ENCODE measurements around the gene CKLF. TPM values are rescaled to one million over a fixed set of nuclear protein-coding genes. Genes with fewer than 3 reads are reported as not detected.
A peak's percentile ranks its signal among the peaks of the same experiment; 100 is the strongest.

Gene CKLF
- total RNA-seq, 1 donor from 2014 or later: 17.9 TPM

- H3K27ac Mint-ChIP-seq (ENCODE audit: unreplicated experiment): peak overlapping the region; percentile 90
- TF ChIP-seq, protein P1, sequence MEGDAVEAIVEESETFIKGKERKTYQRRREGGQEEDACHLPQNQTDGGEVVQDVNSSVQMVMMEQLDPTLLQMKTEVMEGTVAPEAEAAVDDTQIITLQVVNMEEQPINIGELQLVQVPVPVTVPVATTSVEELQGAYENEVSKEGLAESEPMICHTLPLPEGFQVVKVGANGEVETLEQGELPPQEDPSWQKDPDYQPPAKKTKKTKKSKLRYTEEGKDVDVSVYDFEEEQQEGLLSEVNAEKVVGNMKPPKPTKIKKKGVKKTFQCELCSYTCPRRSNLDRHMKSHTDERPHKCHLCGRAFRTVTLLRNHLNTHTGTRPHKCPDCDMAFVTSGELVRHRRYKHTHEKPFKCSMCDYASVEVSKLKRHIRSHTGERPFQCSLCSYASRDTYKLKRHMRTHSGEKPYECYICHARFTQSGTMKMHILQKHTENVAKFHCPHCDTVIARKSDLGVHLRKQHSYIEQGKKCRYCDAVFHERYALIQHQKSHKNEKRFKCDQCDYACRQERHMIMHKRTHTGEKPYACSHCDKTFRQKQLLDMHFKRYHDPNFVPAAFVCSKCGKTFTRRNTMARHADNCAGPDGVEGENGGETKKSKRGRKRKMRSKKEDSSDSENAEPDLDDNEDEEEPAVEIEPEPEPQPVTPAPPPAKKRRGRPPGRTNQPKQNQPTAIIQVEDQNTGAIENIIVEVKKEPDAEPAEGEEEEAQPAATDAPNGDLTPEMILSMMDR (IDR thresholded peaks at IDR 0.05; ENCODE audit: partially characterized antibody, unreplicated experiment): no peak
- H3K9me3 Mint-ChIP-seq (ENCODE audit: unreplicated experiment): peaks cover 5% of the 10 kb centered on the region
- peaks cover 15% of the 10 kb centered on the region for H3K27me3 Mint-ChIP-seq (ENCODE audit: unreplicated experiment)
- H3K36me3 Mint-ChIP-seq (ENCODE audit: unreplicated experiment): no peaks in the 10 kb centered on the region
- H3K4me1 Mint-ChIP-seq (ENCODE audit: low read depth, unreplicated experiment): peaks cover 14% of the 10 kb centered on the region
- peak overlapping the region; percentile 89 for H3K4me3 Mint-ChIP-seq (ENCODE audit: unreplicated experiment)
- peak; percentile 65 for DNase-seq
Measured at GRCh38 chr16:66603537-66604375, 51.4 kb downstream of the CKLF start.

DNA sequence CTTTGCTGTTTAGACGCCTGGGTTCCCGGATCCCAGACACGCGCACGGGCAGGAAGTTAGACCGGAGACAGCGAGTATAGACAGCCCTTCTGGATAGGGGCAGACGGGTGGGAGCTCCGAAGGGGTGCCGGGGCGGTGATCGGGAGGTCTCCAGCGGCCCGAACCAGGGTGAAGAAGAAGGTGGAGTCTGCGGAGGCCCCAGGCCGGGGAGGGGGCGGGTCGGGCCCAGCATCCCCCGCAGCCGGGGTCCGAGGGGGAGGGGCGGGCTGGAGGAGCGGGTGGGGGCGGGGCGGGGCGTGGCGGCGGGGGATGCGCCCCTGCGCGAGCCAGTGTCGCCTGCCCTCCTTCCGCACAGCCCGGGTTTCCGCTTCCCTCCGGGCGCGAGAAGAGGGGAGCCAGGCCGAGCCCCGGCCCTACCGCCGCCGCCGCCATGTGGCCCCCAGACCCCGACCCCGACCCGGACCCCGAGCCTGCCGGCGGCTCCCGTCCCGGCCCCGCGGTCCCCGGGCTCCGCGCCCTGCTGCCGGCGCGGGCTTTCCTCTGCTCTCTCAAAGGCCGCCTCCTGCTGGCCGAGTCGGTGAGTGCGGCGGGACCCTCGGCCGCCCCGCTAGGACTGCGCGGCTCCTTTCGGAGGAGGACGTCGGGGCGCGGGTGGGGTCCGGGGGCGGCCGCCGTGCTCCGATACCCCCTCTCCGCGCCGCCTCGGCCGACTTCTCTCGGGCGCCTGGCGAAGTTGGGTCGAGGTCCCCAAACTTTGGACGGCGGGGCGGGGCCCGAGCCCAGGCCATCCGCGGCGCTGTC is 52.2 kb downstream of the CKLF start, which contains the start of gene CMTM3:
Gene CMTM3 (plus strand): TSS at position 329 of the 801 bp plus-strand sequence. CDS start 102 bp downstream, at position 431.
- Mint-ChIP-seq H3K27ac (ENCODE audit: unreplicated experiment) (peak within 1 kb of the TSS; percentile 90), H3K27me3 (ENCODE audit: unreplicated experiment) (peaks cover 15% of the 10 kb centered on the region), H3K9me3 (ENCODE audit: unreplicated experiment) (peaks cover 5% of the 10 kb centered on the region), H3K36me3 (ENCODE audit: unreplicated experiment) (no peaks in the 10 kb centered on the region), H3K4me1 (ENCODE audit: low read depth, unreplicated experiment) (peaks cover 15% of the 10 kb centered on the region), H3K4me3 (ENCODE audit: unreplicated experiment) (peak within 1 kb of the TSS; percentile 89)
- TF ChIP-seq, protein P1 (IDR thresholded peaks at IDR 0.05; ENCODE audit: partially characterized antibody, unreplicated experiment): peak; percentile 96
- DNase-seq: peak; percentile 87

DNA sequence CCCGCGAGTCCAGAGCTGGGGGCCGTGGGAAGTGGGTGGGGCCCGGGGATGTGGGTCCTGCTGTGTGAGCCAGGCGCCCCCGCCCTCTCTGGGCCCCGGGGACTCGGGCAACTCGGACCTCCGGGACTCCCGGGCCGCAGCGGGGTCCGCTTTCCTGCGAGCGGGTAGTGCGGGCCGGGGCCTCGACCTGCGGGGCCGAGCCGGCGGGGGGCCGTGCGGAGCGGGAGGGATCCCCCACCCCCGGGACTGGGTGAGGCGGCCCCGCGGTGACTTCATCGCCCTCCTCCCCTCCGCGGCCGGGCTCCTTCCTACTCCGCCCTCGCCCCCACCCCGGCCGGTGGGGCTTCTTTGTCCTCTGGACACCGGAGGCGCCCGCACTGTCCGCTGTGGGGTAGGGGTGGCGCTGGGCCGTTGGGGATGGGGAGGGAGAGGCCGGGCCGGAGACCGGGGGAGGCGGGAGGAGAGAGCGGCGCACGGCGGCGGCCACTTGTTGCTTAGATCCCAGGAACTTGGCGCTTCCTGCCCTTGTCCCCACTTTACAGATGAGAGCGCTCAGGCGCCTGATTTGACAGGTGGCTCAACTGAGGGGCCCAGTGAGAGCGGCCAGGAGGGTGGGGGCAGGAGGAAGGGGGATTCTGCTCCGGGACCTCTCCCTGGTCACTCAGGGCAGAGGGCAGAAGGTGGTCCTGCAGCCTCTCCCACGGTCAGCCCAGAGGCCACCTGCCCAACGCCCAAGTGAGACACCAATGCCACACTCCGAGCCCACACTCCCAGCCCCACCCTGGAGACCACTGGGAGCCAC is 53.0 kb downstream of the CKLF start:
- Mint-ChIP-seq H3K36me3 (ENCODE audit: unreplicated experiment) (no peaks in the 10 kb centered on the region), H3K4me3 (ENCODE audit: unreplicated experiment) (peak overlapping the region; percentile 85), H3K27me3 (ENCODE audit: unreplicated experiment) (peaks cover 18% of the 10 kb centered on the region), H3K9me3 (ENCODE audit: unreplicated experiment) (peaks cover 8% of the 10 kb centered on the region), H3K4me1 (ENCODE audit: low read depth, unreplicated experiment) (peaks cover 23% of the 10 kb centered on the region), H3K27ac (ENCODE audit: unreplicated experiment) (no peak overlapping the region)
- peak; percentile 67 for DNase-seq
- TF ChIP-seq, protein P1 (IDR thresholded peaks at IDR 0.05; ENCODE audit: partially characterized antibody, unreplicated experiment): no peak

- TF ChIP-seq, protein P1 (IDR thresholded peaks at IDR 0.05; ENCODE audit: partially characterized antibody, unreplicated experiment): no peak
- H3K27ac Mint-ChIP-seq (ENCODE audit: unreplicated experiment): peak overlapping the region; percentile 82
Measured at GRCh38 chr16:66605979-66606751, 53.8 kb downstream of the CKLF start.

More at GRCh38 chr16:66605979-66606751, 53.8 kb downstream of the CKLF start:
- Mint-ChIP-seq H3K9me3 (ENCODE audit: unreplicated experiment) (peaks cover 11% of the 10 kb centered on the region), H3K36me3 (ENCODE audit: unreplicated experiment) (no peaks in the 10 kb centered on the region), H3K27me3 (ENCODE audit: unreplicated experiment) (peaks cover 22% of the 10 kb centered on the region), H3K4me3 (ENCODE audit: unreplicated experiment) (peak overlapping the region; percentile 85), H3K4me1 (ENCODE audit: low read depth, unreplicated experiment) (peaks cover 28% of the 10 kb centered on the region)
- no peak for DNase-seq
